IMR-90 (cell line): ENCODE data around the gene TAF11L13. TPM values are rescaled to one million over a fixed set of nuclear protein-coding genes. Genes with fewer than 3 reads are reported as not detected.
"Not testable (repeated sequence)": the region's sequence is repeated elsewhere in the genome, so short reads cannot be mapped to it uniquely, and the experiment has no call there.

Experiments used
- ATAC-seq: fragments of 200-7000 bp; cut with Tn5 transposase; 2 replicates; pipeline ENCODE4 v1.9.1; 2020; ENCODE audit warnings: low read depth, mild to moderate bottlenecking, moderate library complexity
- BruUV-seq: library from RNA; stranded (reverse); fragments of 400-500 nt; replicated peaks from 2 replicates; lab custom pipeline; 2021; lab: Mats Ljungman, UMichigan
- CTCF ChIA-PET: fragments of 300-600 bp; formaldehyde crosslinking; extraction: SDS; loops from one replicate; lab custom pipeline; 2021; ENCODE audit warnings: antibody characterized with exemption; lab: Yijun Ruan, JAX
- POLR2A ChIA-PET: fragments of 300-600 bp; sonication (Branson Sonifier 250); formaldehyde crosslinking; loops from one replicate; lab custom pipeline; 2022; ENCODE audit warnings: antibody characterized with exemption; ENCODE audit not compliant: unreplicated experiment; lab: Charles Lee
- DNase-seq: peaks from one replicate; pipeline ENCODE4 v3.0.0; 2013
- H2AFZ ChIP-seq: replicated peaks from 2 replicates; pipeline ENCODE3; 2013; ENCODE audit warnings: low read length, mild to moderate bottlenecking; ENCODE audit not compliant: poor library complexity
- H2AK5ac ChIP-seq: 2 replicates; pipeline ENCODE4 v1.6.1; 2013; ENCODE audit warnings: low read depth, low read length, inconsistent platforms
- H2AK9ac ChIP-seq: replicated peaks from 2 replicates; pipeline ENCODE3; 2013; ENCODE audit warnings: mild to moderate bottlenecking, low read depth, low read length, moderate library complexity; ENCODE audit not compliant: poor library complexity
- H2BK120ac ChIP-seq: 2 replicates; pipeline ENCODE4 v1.6.1; 2013; ENCODE audit warnings: low read depth, low read length, inconsistent platforms
- H2BK15ac ChIP-seq: 3 replicates; pipeline ENCODE4 v1.6.1; 2013; ENCODE audit warnings: low read depth, low read length, inconsistent platforms
- H2BK20ac ChIP-seq: 2 replicates; pipeline ENCODE4 v1.6.1; 2013; ENCODE audit warnings: low read depth, mild to moderate bottlenecking, inconsistent platforms, low read length, moderate library complexity
- H2BK5ac ChIP-seq: 2 replicates; pipeline ENCODE4 v1.6.1; 2013; ENCODE audit warnings: mild to moderate bottlenecking, low read depth, low read length, inconsistent platforms; ENCODE audit not compliant: poor library complexity, severe bottlenecking
- H3K14ac ChIP-seq: replicated peaks from 2 replicates; pipeline ENCODE4 v1.6.1; 2013; ENCODE audit warnings: low read depth, low read length, inconsistent platforms
- H3K18ac ChIP-seq: 2 replicates; pipeline ENCODE4 v1.6.1; 2013; ENCODE audit warnings: low read depth, low read length, control low read depth
- H3K23ac ChIP-seq: 2 replicates; pipeline ENCODE4 v1.6.1; 2013; ENCODE audit warnings: low read depth, low read length, inconsistent platforms
- H3K27ac ChIP-seq: 2 replicates; pipeline ENCODE4 v1.5.1; 2013; ENCODE audit warnings: mild to moderate bottlenecking, control low read depth, low read length; ENCODE audit not compliant: insufficient read depth
- H3K27me3 ChIP-seq: 2 replicates; pipeline ENCODE4 v1.6.1; 2013; ENCODE audit warnings: low read length; ENCODE audit not compliant: control insufficient read depth, insufficient read depth
- H3K36me3 ChIP-seq: 2 replicates; pipeline ENCODE4 v1.6.1; 2013; ENCODE audit warnings: low read length, mixed read lengths; ENCODE audit not compliant: control insufficient read depth, insufficient read depth
- H3K4ac ChIP-seq: 2 replicates; pipeline ENCODE4 v1.6.1; 2013; ENCODE audit warnings: low read depth, low read length, inconsistent platforms
- H3K4me1 ChIP-seq: 2 replicates; pipeline ENCODE4 v1.6.1; 2013; ENCODE audit warnings: low read length, mixed read lengths; ENCODE audit not compliant: control insufficient read depth, insufficient read depth
- H3K4me2 ChIP-seq: 2 replicates; pipeline ENCODE4 v1.6.1; 2013; ENCODE audit warnings: low read depth, mild to moderate bottlenecking, control low read depth, low read length, moderate library complexity
- H3K4me3 ChIP-seq: 2 replicates; pipeline ENCODE4 v1.5.1; 2013; ENCODE audit warnings: low read depth, mild to moderate bottlenecking, control low read depth, low read length, moderate library complexity; ENCODE audit not compliant: insufficient read depth
- H3K56ac ChIP-seq: 2 replicates; pipeline ENCODE4 v1.6.1; 2013; ENCODE audit warnings: low read length, inconsistent platforms; ENCODE audit not compliant: insufficient read depth; ENCODE audit errors: extremely low read depth
- H3K79me1 ChIP-seq, 2 experiments: 2 replicates each; pipeline ENCODE4 v1.6.1; 2013; ENCODE audit warnings: low read length in 2 of 2, inconsistent platforms in 1 of 2, low read depth in 1 of 2
- H3K9ac ChIP-seq: 2 replicates; pipeline ENCODE4 v1.6.1; 2013; ENCODE audit warnings: low read depth, low read length, control low read depth
- H3K9me1 ChIP-seq: 2 replicates; pipeline ENCODE4 v1.6.1; 2013; ENCODE audit warnings: low read length, inconsistent platforms; ENCODE audit not compliant: insufficient read depth
- H3K9me3 ChIP-seq: 2 replicates; pipeline ENCODE4 v1.6.1; 2013; ENCODE audit warnings: low read length; ENCODE audit not compliant: control insufficient read depth, insufficient read depth
- H4K20me1 ChIP-seq: 2 replicates; pipeline ENCODE4 v1.6.1; 2013; ENCODE audit warnings: low read length, inconsistent platforms; ENCODE audit not compliant: insufficient read depth
- H4K5ac ChIP-seq: 2 replicates; pipeline ENCODE4 v1.6.1; 2013; ENCODE audit warnings: mild to moderate bottlenecking, low read depth, low read length, control low read depth
- H4K8ac ChIP-seq, 2 experiments: 2 replicates each; pipeline ENCODE4 v1.6.1; 2013; ENCODE audit warnings: low read depth in 2 of 2, low read length in 2 of 2, control low read depth in 1 of 2, inconsistent platforms in 1 of 2
- H4K91ac ChIP-seq: 2 replicates; pipeline ENCODE4 v1.6.1; 2013; ENCODE audit warnings: low read depth, low read length, inconsistent platforms; ENCODE audit not compliant: insufficient read depth
- WGBS, 2 experiments: methylation state at CpG; one replicate each; pipeline versions ENCODE4 v1.1.5 to v1.1.7; 2013; ENCODE audit warnings: missing lambda C conversion rate in 2 of 2; ENCODE audit not compliant: insufficient read length in 1 of 2; ENCODE audit errors: extremely low coverage in 2 of 2; 5-methylcytosine and 5-hydroxymethylcytosine counted together
- dilution Hi-C: fragments of 300-500 bp; cut with HindIII; formaldehyde crosslinking; loops from one replicate; pipeline ENCODE4 v1.14.3; 2018; ENCODE audit warnings: low sequenced_read_pairs; ENCODE audit not compliant: unreplicated experiment
- in situ Hi-C: fragments of 300-500 bp; cut with MboI; formaldehyde crosslinking; loops from 3 replicates; pipeline ENCODE4 v1.14.3; 2019; ENCODE audit warnings: low sequenced_read_pairs, inconsistent platforms, mixed read lengths
- intact Hi-C: fragments of 100-400 bp; cut with micrococcal nuclease; formaldehyde crosslinking; loops from 2 replicates; pipeline ENCODE4 v1.10.0; 2022
- polyA plus RNA-seq, 3 experiments: library from polyadenylated mRNA; depleted of rRNA; stranded (reverse); fragments of >200 nt; gene quantifications; 2 replicates each; pipeline ENCODE4 v1.2.3, GENCODE V29; 2012; ENCODE audit warnings: low replicate concordance in 1 of 3
- total RNA-seq: library from RNA; depleted of rRNA; stranded (reverse); fragments of >200 nt; gene quantifications from 2 replicates; pipeline ENCODE4 v1.2.3, GENCODE V29; 2012

The TAF11L13 gene
- total and polyA plus RNA-seq, 2 of the 4 experiments (the other 2 are of a cell fraction), result not detected

GRCh38 chr5:17610092-17610491 lies 21.8 kb upstream of the TAF11L13 start, which contains the start of gene TAF11L12:
Gene TAF11L12 (plus strand): TSS chr5:17610392.
- H3K27ac ChIP-seq, H3K4me1 ChIP-seq, H2BK15ac ChIP-seq, ATAC-seq, H4K5ac ChIP-seq, H4K8ac ChIP-seq, H2BK120ac ChIP-seq, in situ Hi-C loops, H3K9me3 ChIP-seq, H3K4me3 ChIP-seq, intact Hi-C loops, H3K4me2 ChIP-seq, H3K9ac ChIP-seq, H3K14ac ChIP-seq, POLR2A ChIA-PET, DNase-seq, H3K27me3 ChIP-seq, H4K20me1 ChIP-seq, dilution Hi-C loops, H3K18ac ChIP-seq, CTCF ChIA-PET, H3K79me1 ChIP-seq, H4K91ac ChIP-seq, H3K4ac ChIP-seq, H2BK20ac ChIP-seq, H2BK5ac ChIP-seq, H3K9me1 ChIP-seq, BruUV-seq, H3K56ac ChIP-seq, H3K23ac ChIP-seq, H3K36me3 ChIP-seq, H2AK5ac ChIP-seq, H2AK9ac ChIP-seq, H2AFZ ChIP-seq: not testable (repeated sequence)
- no CpG with 5 or more reads among the region's 2 CpGs for WGBS, 2 experiments
